Esophagus squamous epithelium (tissue), 5 donors: Measurements from ENCODE around the gene SPAST. TPM values are rescaled to one million over a fixed set of nuclear protein-coding genes. Genes with fewer than 3 reads are reported as not detected.
"Not testable (repeated sequence)": the region's sequence is repeated elsewhere in the genome, so short reads cannot be mapped to it uniquely, and the experiment has no call there.

Experiments used
- DNase-seq: peaks from one replicate; lab custom pipeline; 2025; lab: John Stamatoyannopoulos, UW
- H3K27ac ChIP-seq, 4 donors: fragments of 200-600 bp; sonication (generic); one replicate each; pipeline ENCODE4 v1.5.1; 2016 to 2019; ENCODE audit warnings: mild to moderate bottlenecking in 1 of 4
- H3K27me3 ChIP-seq, 4 donors: fragments of 200-600 bp; sonication (generic); 1 replicate in 3 of 4; 2 replicates in 1 of 4; pipeline versions ENCODE4 v1.5.1 to v1.6.0; 2017 to 2021; ENCODE audit warnings: antibody characterized with exemption in 1 of 4
- H3K36me3 ChIP-seq, 3 donors: fragments of 200-600 bp; sonication (generic); one replicate each; pipeline ENCODE4 v1.5.1; 2016 to 2019
- H3K4me1 ChIP-seq, 3 donors: fragments of 200-600 bp; sonication (generic); one replicate each; pipeline ENCODE4 v1.5.1; 2017 to 2019
- H3K4me3 ChIP-seq, 4 donors: fragments of 200-600 bp; sonication (generic); 1 replicate in 3 of 4; 2 replicates in 1 of 4; pipeline ENCODE4 v1.5.1; 2016 to 2019; ENCODE audit warnings: mild to moderate bottlenecking in 2 of 4, moderate library complexity in 1 of 4
- H3K9me3 ChIP-seq, 3 donors: fragments of 200-600 bp; sonication (generic); one replicate each; pipeline ENCODE4 v1.5.1; 2016 to 2019
- CTCF ChIP-seq, 6 experiments: fragments of 450-650 bp in 4 of 6; fragments of 200-600 bp in 2 of 6; sonication (generic) in 2 of 6; IDR thresholded peaks; one replicate each; pipeline ENCODE4 v1.5.1; 2016 to 2019; ENCODE audit warnings: antibody characterized with exemption in 6 of 6, mild to moderate bottlenecking in 4 of 6, moderate library complexity in 4 of 6
- POLR2A ChIP-seq, 4 donors: fragments of 450-650 bp; IDR thresholded peaks; one replicate each; pipeline ENCODE4 v1.6.1; 2017; ENCODE audit warnings: antibody characterized with exemption in 4 of 4, mild to moderate bottlenecking in 4 of 4, moderate library complexity in 3 of 4
- WGBS, 2 donors: methylation state at CpG; one replicate each; pipeline ENCODE4 v1.1.5; 2018; 5-methylcytosine and 5-hydroxymethylcytosine counted together
- intact Hi-C: fragments of 100-400 bp; cut with DNase I; formaldehyde crosslinking; loops from one replicate; pipeline ENCODE4 v1.15.0; 2022
- total RNA-seq, 4 donors: library from RNA; depleted of rRNA; stranded (reverse); fragments of >200 nt; gene quantifications; one replicate each; pipeline ENCODE4 v1.1.0, GENCODE V29; 2016
- donor health status: DM: yes; HTN: yes; CAD: no.

The SPAST gene
- total RNA-seq, 4 donors from 2014 or later = 13.1 to 19.4 (median 14.4) TPM

GRCh38 chr2:32182667-32183066, 119.3 kb downstream of the SPAST start:
- no peak for TF ChIP-seq POLR2A (IDR thresholded peaks at IDR 0.05)
- no peak for TF ChIP-seq CTCF (IDR thresholded peaks at IDR 0.05)
- Histone ChIP-seq H3K4me1 (no peaks in the 10 kb centered on the region), H3K36me3 (peaks cover 0 to 88% (median 0%) of the 10 kb centered on the region in 3 donors), H3K9me3 (no peaks in the 10 kb centered on the region), H3K27me3 (no peaks in the 10 kb centered on the region), H3K27ac (no peak overlapping the region), H3K4me3 (no peak overlapping the region)
- intact Hi-C loops = no loop called here
- WGBS, 2 donors = 87 to 90% methylated on average over 3 to 5 of the region's 6 CpGs
- DNase-seq = no peak

DNA sequence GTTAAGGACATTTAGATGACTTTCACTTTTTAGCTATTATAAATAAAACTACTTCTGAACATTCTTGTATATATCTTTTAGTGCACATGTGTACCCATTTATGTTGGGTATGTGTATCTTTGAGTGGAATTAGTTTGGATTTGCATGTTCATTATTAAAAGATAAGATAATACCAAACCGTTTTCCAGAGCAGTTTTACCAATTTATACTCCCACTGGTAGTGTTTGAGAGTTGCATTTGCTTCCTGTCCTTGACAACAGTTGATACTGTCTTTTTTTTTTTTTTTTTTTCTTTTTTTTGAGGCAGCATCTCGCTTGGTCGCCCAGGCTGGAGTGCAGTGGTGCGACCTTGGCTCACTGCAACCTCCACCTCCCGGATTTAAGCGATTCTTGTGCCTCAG, 125.7 kb downstream of the SPAST start:
- H3K27ac ChIP-seq = no peak overlapping the region
- TF ChIP-seq CTCF (IDR thresholded peaks at IDR 0.05) (no peak), POLR2A (IDR thresholded peaks at IDR 0.05) (no peak)
- no peak for DNase-seq
- no peaks in the 10 kb centered on the region for H3K27me3 ChIP-seq
- 63 to 94% methylated on average over 1 to 6 of the region's 6 CpGs for WGBS, 2 donors
- H3K36me3 ChIP-seq = peaks cover 0 to 73% (median 3%) of the 10 kb centered on the region in 3 donors
- no peaks in the 10 kb centered on the region for H3K4me1 ChIP-seq
- intact Hi-C loops = no loop called here
- H3K9me3 ChIP-seq = no peaks in the 10 kb centered on the region
- H3K4me3 ChIP-seq = no peak overlapping the region

GRCh38 chr2:32192418-32192817, 129.1 kb downstream of the SPAST start:
- no peaks in the 10 kb centered on the region for H3K9me3 ChIP-seq
- no peak for TF ChIP-seq CTCF (IDR thresholded peaks at IDR 0.05)
- no peak for TF ChIP-seq POLR2A (IDR thresholded peaks at IDR 0.05)
- intact Hi-C loops = no loop called here
- peaks cover 0 to 69% (median 3%) of the 10 kb centered on the region in 3 donors for H3K36me3 ChIP-seq
- no peaks in the 10 kb centered on the region for H3K27me3 ChIP-seq
- no peaks in the 10 kb centered on the region for H3K4me1 ChIP-seq
- H3K27ac ChIP-seq = no peak overlapping the region
- H3K4me3 ChIP-seq = no peak overlapping the region
- DNase-seq = no peak
- 50 to 71% methylated on average over 1 of the region's 1 CpG for WGBS, 2 donors

GRCh38 chr2:32200814-32201213, 137.5 kb downstream of the SPAST start:
- no peak for DNase-seq
- Histone ChIP-seq H3K36me3 (peaks cover 0 to 91% (median 5%) of the 10 kb centered on the region in 3 donors), H3K27ac (no peak overlapping the region), H3K9me3 (no peaks in the 10 kb centered on the region), H3K27me3 (no peaks in the 10 kb centered on the region), H3K4me3 (no peak overlapping the region), H3K4me1 (no peaks in the 10 kb centered on the region)
- WGBS, 2 donors = 100% methylated on average over 1 of the region's 1 CpG
- TF ChIP-seq CTCF (IDR thresholded peaks at IDR 0.05) (no peak), POLR2A (IDR thresholded peaks at IDR 0.05) (no peak)
- intact Hi-C loops = no loop called here

DNA sequence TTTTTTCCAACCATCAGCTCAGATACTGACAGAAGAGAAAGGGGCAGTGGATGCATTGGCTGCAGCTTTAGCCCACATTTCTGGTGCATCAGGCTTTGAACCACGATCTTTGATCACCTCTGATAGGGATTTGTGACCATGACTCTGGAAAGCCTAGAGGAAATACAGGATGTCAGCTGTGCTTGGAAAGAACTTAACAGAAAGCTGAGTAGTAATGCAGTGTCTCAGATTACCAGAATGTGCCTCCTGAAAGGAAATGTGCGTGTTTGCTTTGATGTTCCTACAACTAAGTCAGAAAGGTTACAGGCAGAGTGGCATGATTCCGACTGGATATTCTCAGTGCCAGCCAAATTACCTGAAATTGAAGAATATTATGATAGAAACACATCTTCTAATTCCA, 140.1 kb downstream of the SPAST start:
- H3K4me3 ChIP-seq, H3K4me1 ChIP-seq, intact Hi-C loops, H3K9me3 ChIP-seq, DNase-seq, H3K27ac ChIP-seq, H3K27me3 ChIP-seq: not testable (repeated sequence)
- 87 to 93% methylated on average over 3 of the region's 3 CpGs for WGBS, 2 donors
- peaks cover 0 to 87% (median 7%) of the 10 kb centered on the region in 3 donors for H3K36me3 ChIP-seq

Other genes with a start within 250 kb of the SPAST start
- gene MEMO1, start 52.5 kb upstream of the SPAST start, total RNA-seq = 10 to 100 TPM; 32.1 to 61.7 (median 45.0) TPM
- gene DPY30, start 23.8 kb upstream of the SPAST start, total RNA-seq = 10 to 100 TPM; 53.0 to 58.2 (median 54.6) TPM
- gene SLC30A6, start 102.3 kb downstream of the SPAST start, total RNA-seq = 10 to 100 TPM in 3 of 4 donors, 1 to 10 TPM in 1; 9.3 to 22.5 (median 17.2) TPM
- under 1 TPM in 3 of 4 donors, not detected in 1; 0.44 to 0.91 (median 0.57) TPM for gene NLRC4, start 201.3 kb downstream of the SPAST start, total RNA-seq
- gene YIPF4, start 214.3 kb downstream of the SPAST start, total RNA-seq = 10 to 100 TPM; 11.9 to 34.9 (median 13.7) TPM